Mammary epithelial cell (primary cell): ENCODE data around the gene ZBTB20.

Experiments used
- CTCF ChIP-seq, 2 donors: IDR thresholded peaks in 1 of 2; conservative IDR thresholded peaks in 1 of 2; 2 replicates each; pipeline ENCODE4 v1.5.1; 2011 to 2012; ENCODE audit warnings: inconsistent platforms in 2 of 2, low read length in 2 of 2, mild to moderate bottlenecking in 2 of 2, control low read depth in 1 of 2, low read depth in 1 of 2; ENCODE audit not compliant: insufficient read depth in 1 of 2; ENCODE audit errors: extremely low read depth in 1 of 2
- EZH2 ChIP-seq: IDR thresholded peaks from 2 replicates; pipeline ENCODE4 v1.6.1; 2012; ENCODE audit warnings: low read length, inconsistent platforms, borderline replicate concordance

- TF ChIP-seq EZH2 (no peak), CTCF (conservative IDR thresholded peaks at IDR 0.05 in 1 of 2, IDR thresholded peaks at IDR 0.05 in 1 of 2; ENCODE audit: extremely low read depth in 1 of 2, insufficient read depth in 1 of 2, low read depth in 1 of 2, low read length in 2 of 2) (no peak)
These were observed 638.1 kb downstream of the ZBTB20 start for GRCh38 chr3:114508976-114509375.
